DMS153 treated with DMSO at 0.1 percent for 48 hours (cell line): ENCODE data around the gene WIPI1.

Experiments
- DNase-seq: peaks from one replicate; lab custom pipeline; 2025; ENCODE audit not compliant: unreplicated experiment; lab: John Stamatoyannopoulos, UW

The WIPI1 gene

GRCh38 chr17:68460715-68461114, 3.4 kb upstream of the WIPI1 start:
- DNase-seq, result no peak

- DNase-seq, result no peak
These were observed 2.9 kb upstream of the WIPI1 start for GRCh38 chr17:68460146-68460545.

GRCh38 chr17:68459037-68459639, 1.8 kb upstream of the WIPI1 start:
- no peak for DNase-seq

- DNase-seq, result no peak
These were observed 1.2 kb upstream of the WIPI1 start for GRCh38 chr17:68458260-68459036.

GRCh38 chr17:68457539-68458259, 403 bp upstream of the WIPI1 start:
- DNase-seq, result peak; percentile 88

- DNase-seq, result peak; percentile 41
These were observed 743 bp downstream of the WIPI1 start for GRCh38 chr17:68456339-68457167.

GRCh38 chr17:68455901-68456338, 1.4 kb downstream of the WIPI1 start:
- no peak for DNase-seq

GRCh38 chr17:68453991-68454665, 3.2 kb downstream of the WIPI1 start:
- DNase-seq, result no peak

- no peak for DNase-seq
These were observed 4.5 kb downstream of the WIPI1 start for GRCh38 chr17:68452724-68453290.

- DNase-seq, result no peak
These were observed 5.5 kb downstream of the WIPI1 start for GRCh38 chr17:68451670-68452354.

GRCh38 chr17:68450801-68451200, 6.5 kb downstream of the WIPI1 start:
- no peak for DNase-seq

- DNase-seq, result no peak
These were observed 6.9 kb downstream of the WIPI1 start for GRCh38 chr17:68450391-68450790.

GRCh38 chr17:68449021-68449739, 8.1 kb downstream of the WIPI1 start:
- no peak for DNase-seq

- DNase-seq, result no peak
These were observed 10.7 kb downstream of the WIPI1 start for GRCh38 chr17:68446626-68447041.

- no peak for DNase-seq
These were observed 11.6 kb downstream of the WIPI1 start for GRCh38 chr17:68445671-68446070.

GRCh38 chr17:68443972-68444464, 13.3 kb downstream of the WIPI1 start:
- no peak for DNase-seq

- DNase-seq, result no peak
These were observed 16.1 kb downstream of the WIPI1 start for GRCh38 chr17:68441070-68441770.

- DNase-seq, result no peak
These were observed 16.8 kb downstream of the WIPI1 start for GRCh38 chr17:68440526-68440925.
